ENCODE results near the gene RFX8.
"Not testable (repeated sequence)": the region's sequence is repeated elsewhere in the genome, so short reads cannot be mapped to it uniquely, and the experiment has no call there.

Gene RFX8

GRCh38 chr2:101371636-101372035, 103.3 kb downstream of the RFX8 start:
- no peak for DNase-seq

GRCh38 chr2:101369100-101369499, 105.8 kb downstream of the RFX8 start:
- DNase-seq, result no peak

GRCh38 chr2:101368376-101368775, 106.5 kb downstream of the RFX8 start:
- DNase-seq, result no peak

GRCh38 chr2:101367508-101367907, 107.4 kb downstream of the RFX8 start:
- no peak for DNase-seq

GRCh38 chr2:101364878-101365277, 110.0 kb downstream of the RFX8 start:
- no peak for DNase-seq

DNA sequence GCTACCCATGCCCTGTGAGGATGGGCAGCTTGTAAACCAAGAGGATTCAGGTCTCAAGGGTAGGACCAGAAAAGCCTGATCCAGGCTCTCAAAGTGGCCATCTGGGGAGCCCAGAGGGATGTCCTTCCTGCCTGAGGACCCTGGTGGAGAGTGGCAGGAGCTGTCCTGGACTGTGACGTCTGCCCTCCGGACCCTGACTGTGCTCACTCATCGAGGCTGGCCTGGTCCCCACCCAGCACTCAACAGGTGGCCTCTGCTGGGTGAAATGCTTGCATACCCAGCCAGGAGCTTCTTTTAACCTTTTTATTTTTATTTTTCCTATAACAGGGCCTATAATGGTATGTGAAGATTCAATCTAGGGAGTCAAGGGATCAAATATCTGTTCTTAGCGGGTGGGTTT, 112.1 kb downstream of the RFX8 start:
- DNase-seq, result no peak

DNA sequence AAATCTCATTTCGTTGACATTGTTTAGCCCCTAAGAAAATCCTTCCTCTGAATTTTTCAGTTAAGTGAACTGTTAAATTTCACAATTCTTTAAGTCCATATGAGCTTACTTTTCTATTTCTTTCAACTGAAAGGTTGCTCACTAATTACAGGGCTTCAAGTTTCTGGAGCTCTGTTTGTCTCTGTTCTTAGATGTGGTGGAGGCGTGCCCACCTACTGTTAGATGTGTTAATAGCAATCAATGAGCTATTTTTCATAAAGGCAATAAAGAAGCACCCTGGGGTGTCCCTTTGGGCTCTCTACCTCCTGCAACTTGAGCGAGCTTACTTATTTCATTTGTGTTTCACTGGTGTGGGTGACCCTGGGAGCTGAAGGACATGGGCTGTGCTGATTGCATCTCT, 112.6 kb downstream of the RFX8 start:
- DNase-seq, result no peak

GRCh38 chr2:101361522-101361921, 113.4 kb downstream of the RFX8 start:
- DNase-seq, result no peak

DNA sequence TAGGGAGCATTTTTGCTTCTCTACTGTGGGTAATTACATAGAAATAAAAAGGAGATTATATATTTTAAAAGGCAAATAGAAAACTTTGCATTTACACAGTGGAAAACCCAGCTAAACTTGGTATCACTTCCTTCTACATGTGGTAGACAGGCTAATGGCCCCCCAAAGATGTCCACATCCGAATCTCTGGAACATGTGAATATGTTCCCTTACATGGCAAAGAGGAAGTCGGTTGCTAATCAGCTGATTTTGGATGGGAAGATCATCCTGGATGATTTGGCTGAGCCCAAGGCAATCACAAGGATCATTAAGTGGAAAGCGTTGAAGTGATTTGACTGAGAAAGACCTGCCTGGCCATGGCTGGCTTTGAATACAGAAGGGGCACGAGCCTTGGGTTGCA, 113.8 kb downstream of the RFX8 start:
- no peak for DNase-seq

DNA sequence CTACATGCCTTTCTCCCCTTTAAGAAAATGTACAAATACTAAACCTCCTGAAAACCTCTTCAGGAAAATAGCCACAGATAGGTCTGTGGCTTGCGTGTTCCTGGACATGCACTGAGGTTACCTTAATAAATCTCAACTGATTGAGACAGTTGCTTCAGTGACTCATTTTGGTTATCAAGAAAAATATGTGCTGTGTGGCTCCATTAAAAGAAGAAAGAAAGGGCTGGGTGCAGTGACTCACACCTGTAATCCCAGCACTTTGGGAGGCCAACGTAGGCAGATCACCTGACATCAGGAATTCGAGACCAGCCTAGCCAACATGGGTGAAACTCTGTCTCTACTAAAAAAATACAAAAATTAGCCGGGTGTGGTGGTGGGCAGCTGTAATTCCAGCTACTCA, 114.7 kb downstream of the RFX8 start:
- no peak for DNase-seq

GRCh38 chr2:101359410-101359954, 115.4 kb downstream of the RFX8 start:
- no peak for DNase-seq

GRCh38 chr2:101357376-101357775, 117.5 kb downstream of the RFX8 start:
- DNase-seq, result no peak

- DNase-seq, result no peak
Observed at GRCh38 chr2:101356521-101356920, 118.4 kb downstream of the RFX8 start.

DNA sequence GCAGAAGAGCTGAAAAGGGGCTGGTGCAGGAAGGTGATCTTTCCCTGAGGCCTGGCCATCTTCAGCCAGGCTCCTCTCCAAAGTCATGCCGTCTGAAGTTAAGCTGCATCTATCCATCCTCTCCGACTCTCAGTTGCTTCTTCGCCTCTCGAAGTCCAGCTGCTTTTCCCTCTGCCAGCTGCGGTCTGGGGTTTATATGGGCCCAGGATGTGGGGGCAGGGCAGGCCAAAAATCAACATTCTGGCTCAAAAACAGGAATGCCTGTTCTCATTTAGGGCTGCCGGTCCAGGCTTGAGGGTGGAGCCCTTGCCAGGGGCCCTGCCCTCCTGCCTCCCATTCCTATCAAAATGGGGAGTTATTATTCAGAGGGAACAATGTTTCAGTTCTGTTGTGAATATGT, 118.9 kb downstream of the RFX8 start:
- DNase-seq, result no peak

GRCh38 chr2:101355401-101356054, 119.4 kb downstream of the RFX8 start:
- no peak for DNase-seq

DNA sequence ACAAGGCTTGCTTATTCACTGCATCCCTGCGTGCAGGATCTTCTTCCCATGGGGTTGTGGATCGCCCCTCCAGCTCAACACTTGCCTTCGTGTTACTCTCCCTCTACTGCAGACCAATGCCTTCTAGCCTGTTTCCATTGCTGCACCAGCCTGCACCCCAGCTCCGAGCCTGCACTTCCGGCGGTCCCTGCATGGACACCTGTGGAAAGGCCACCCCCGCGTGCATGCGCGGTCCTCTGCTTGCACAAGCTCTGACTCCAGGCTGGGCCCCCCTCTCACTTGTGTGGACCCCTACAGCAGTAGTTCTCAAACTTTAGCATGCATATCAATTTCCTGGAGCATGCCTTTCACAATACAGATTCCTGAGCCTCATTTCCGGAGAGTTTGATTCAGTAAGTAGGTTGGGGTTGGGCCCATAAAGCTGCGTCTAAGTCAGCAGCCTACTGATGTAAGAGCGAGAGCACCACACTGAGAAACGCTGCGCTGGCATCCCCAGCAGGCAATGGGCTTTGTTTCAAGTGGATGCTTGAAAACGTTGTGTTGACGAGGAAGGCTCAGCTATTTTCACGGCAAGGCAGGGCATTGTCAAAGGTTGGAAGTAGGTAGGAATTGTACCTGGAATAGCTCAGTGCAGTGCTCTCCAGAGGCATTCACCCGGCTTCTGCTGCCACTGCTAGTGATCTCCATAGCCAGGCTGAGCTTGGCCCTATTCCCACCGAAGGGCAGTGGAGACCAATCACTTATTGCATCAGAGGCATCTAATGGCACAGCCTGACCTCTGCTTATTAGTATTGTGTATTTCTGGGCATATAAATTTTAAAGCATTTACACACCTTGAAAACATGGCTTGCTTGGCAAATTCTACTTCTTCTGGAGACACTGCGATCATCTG, 120.2 kb downstream of the RFX8 start:
- DNase-seq, result no peak

DNA sequence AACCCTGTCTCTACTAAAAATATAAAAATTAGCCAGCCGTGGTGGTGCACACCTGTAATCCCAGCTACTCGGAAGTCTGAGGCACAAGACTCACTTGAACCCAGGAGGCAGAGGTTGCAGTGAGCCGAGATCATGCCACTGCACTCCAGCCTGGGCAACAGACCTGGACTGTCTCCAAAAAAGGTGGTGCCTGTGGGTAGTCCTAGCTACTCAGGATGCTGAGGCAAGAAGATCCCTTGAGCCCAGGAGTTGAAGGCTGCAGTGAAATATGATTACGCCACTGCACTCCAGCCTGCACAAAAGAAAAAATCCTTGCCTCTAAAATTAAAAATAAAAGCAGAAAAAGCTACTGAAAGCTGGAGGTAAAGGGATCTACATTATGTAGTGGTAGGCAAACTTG, 122.3 kb downstream of the RFX8 start:
- not testable (repeated sequence) for DNase-seq

DNA sequence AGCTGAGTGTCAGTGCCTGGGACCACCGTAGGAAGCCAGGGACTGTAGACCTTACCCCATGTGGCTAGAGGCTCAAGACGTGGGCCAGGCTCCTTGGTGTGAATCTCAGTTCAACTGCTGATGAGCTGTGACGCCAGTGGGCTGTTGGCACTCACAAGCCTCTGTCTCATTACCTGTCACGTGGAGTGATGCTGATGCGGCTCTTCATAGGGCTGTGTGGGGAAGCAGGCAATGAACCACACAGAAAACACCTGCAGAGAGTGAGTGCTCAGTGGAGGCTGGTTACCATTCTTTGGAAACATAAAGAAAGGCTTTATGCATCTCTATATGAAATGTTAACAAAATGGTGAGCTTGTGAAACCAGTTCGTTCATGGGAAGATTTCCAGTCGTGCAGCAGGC, 123.7 kb downstream of the RFX8 start:
- no peak for DNase-seq

DNA sequence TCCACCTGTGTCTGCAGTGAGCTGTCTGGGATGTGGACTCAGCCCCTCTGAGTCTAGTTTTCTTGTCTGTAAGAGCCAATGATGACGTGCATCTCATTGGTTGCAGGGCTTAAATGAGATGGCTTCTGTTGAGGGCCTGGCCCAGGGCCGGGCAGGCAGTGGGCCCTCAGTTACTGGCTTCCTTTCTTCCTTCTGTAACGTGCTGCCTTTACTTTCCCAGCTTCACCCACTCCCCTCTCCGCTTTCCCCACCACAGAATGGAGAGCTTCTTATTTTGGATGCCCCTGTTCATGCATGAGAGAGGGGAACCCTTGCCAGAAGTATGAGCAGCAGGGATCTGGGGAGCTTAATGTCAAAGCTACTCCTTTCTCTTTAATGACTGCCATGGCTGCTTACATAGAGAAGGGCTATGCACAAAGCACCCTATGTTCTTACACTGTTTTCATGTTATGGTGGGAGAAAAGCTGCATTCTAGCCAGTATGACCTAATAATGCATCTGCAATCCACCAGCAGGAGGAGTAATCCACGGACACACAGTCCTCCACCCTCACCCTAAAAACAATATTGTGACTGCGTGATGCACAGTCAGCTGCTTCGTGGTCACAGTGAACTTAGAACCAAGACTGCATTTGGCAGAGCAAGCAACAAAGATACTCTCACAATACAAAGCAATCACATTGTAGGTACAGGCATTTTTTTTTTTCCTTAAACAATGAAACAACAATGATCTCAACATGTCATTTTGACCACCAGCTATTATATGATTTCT, 124.8 kb downstream of the RFX8 start:
- DNase-seq, result no peak

DNA sequence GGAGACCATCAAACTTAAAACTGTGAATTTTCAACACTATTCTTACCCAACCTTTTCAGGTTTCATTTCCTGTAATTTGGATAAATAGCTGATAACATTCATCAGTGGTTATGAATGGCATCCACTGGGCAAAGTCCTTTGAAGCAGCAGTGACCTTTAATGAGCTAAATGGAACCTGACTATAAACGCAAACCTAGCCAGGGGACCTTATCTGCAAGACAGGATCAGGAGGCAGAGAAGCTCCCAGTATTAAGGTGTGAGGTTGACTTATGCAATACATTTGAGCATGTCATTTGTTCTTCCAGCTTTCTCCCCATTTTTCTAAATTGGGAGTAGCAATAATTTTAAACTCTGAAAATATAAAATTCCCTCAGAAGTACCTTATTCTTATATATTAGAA, 126.0 kb downstream of the RFX8 start:
- no peak for DNase-seq

Measured in activated T-cell treated with anti-CD3 and anti-CD28 coated beads, Interleukin-2, amount 50 U/mL, for 1 hour (primary cell).